PC-3 (cell line): ENCODE results near the gene SELPLG. TPM values are rescaled to one million over a fixed set of nuclear protein-coding genes. Genes with fewer than 3 reads are reported as not detected.

Source experiments
- ATAC-seq: fragments of 200-7000 bp; cut with Tn5 transposase; 2 replicates; pipeline ENCODE4 v1.9.1; 2020; ENCODE audit warnings: mild to moderate bottlenecking, moderate library complexity
- BruUV-seq: library from RNA; stranded (reverse); fragments of 400-500 nt; replicated peaks from 2 replicates; lab custom pipeline; 2021; lab: Mats Ljungman, UMichigan
- CTCF ChIA-PET: fragments of 300-600 bp; sonication (Branson Sonifier 250); formaldehyde crosslinking; loops from one replicate; lab custom pipeline; 2022; ENCODE audit warnings: antibody characterized with exemption; lab: Charles Lee
- POLR2A ChIA-PET: fragments of 300-600 bp; sonication (Branson Sonifier 250); formaldehyde crosslinking; loops from one replicate; lab custom pipeline; 2022; ENCODE audit warnings: antibody characterized with exemption; ENCODE audit not compliant: unreplicated experiment; lab: Charles Lee
- DNase-seq: peaks from one replicate; pipeline ENCODE4 v3.0.0-alpha.2; 2015
- H2AFZ ChIP-seq: fragments of 300-600 bp; sonication (generic); 2 replicates; pipeline ENCODE4 v1.6.0; 2016; ENCODE audit warnings: antibody characterized with exemption, low read length
- H3F3A ChIP-seq: fragments of 300-600 bp; sonication (generic); one replicate; pipeline ENCODE4 v1.6.0; 2017; ENCODE audit warnings: antibody characterized with exemption, low read length, control low read depth, mild to moderate bottlenecking; ENCODE audit not compliant: unreplicated experiment
- H3K27ac ChIP-seq: fragments of 300-600 bp; sonication (generic); 2 replicates; pipeline ENCODE4 v1.5.1; 2016; ENCODE audit warnings: mild to moderate bottlenecking, low read length
- H3K27me3 ChIP-seq: fragments of 300-600 bp; sonication (generic); 2 replicates; pipeline ENCODE4 v1.6.1; 2016; ENCODE audit warnings: low read length, mixed read lengths
- H3K36me3 ChIP-seq: fragments of 300-600 bp; sonication (generic); 2 replicates; pipeline ENCODE4 v1.6.1; 2016; ENCODE audit warnings: low read depth, mixed run types, low read length, mixed read lengths
- H3K4me1 ChIP-seq: fragments of 300-600 bp; sonication (generic); 2 replicates; pipeline ENCODE4 v1.5.1; 2016; ENCODE audit warnings: low read length; ENCODE audit not compliant: insufficient read depth
- H3K4me2 ChIP-seq: fragments of 300-600 bp; sonication (generic); 2 replicates; pipeline ENCODE4 v1.6.0; 2016; ENCODE audit warnings: low read length
- H3K4me3 ChIP-seq: fragments of 300-600 bp; sonication (generic); 2 replicates; pipeline ENCODE4 v1.5.1; 2016; ENCODE audit warnings: mild to moderate bottlenecking, low read length, mixed read lengths
- H3K79me2 ChIP-seq: fragments of 300-600 bp; sonication (generic); 2 replicates; pipeline ENCODE4 v1.6.1; 2017; ENCODE audit warnings: low read length, mixed read lengths
- H3K9ac ChIP-seq: fragments of 300-600 bp; sonication (generic); 2 replicates; pipeline ENCODE4 v1.6.0; 2016; ENCODE audit warnings: mild to moderate bottlenecking, low read length
- H3K9me2 ChIP-seq: fragments of 300-600 bp; sonication (generic); replicated peaks from 2 replicates; pipeline ENCODE4 v1.6.1; 2016; ENCODE audit warnings: mixed run types, low read length, mixed read lengths
- H3K9me3 ChIP-seq: fragments of 300-600 bp; sonication (generic); 2 replicates; pipeline ENCODE4 v1.6.1; 2016; ENCODE audit warnings: low read length, mixed read lengths
- H4K20me1 ChIP-seq: fragments of 300-600 bp; sonication (generic); 2 replicates; pipeline ENCODE4 v1.6.1; 2016; ENCODE audit warnings: low read length, mixed read lengths
- CTCF ChIP-seq: fragments of 300-600 bp; sonication (generic); conservative IDR thresholded peaks from 2 replicates; pipeline ENCODE4 v1.5.1; 2017; ENCODE audit warnings: antibody characterized with exemption, low read depth, mild to moderate bottlenecking, low read length
- EZH2 ChIP-seq: fragments of 300-600 bp; sonication (generic); IDR thresholded peaks from one replicate; pipeline ENCODE4 v1.6.1; 2017; ENCODE audit warnings: antibody characterized with exemption, mild to moderate bottlenecking, low read length; ENCODE audit not compliant: unreplicated experiment
- EZH2phosphoT487 ChIP-seq: fragments of 300-600 bp; sonication (generic); IDR thresholded peaks from 2 replicates; pipeline ENCODE4 v1.6.1; 2018; ENCODE audit warnings: mild to moderate bottlenecking, antibody characterized with exemption, low read length, borderline replicate concordance
- intact Hi-C: fragments of 100-400 bp; cut with micrococcal nuclease; formaldehyde crosslinking; loops from 2 replicates; pipeline ENCODE4 v1.9.0; 2023
- total RNA-seq: library from RNA; depleted of rRNA; stranded (reverse); fragments of >200 nt; gene quantifications from 2 replicates; pipeline ENCODE4 v1.2.3, GENCODE V29; 2014

Gene SELPLG
- total RNA-seq, 1 experiment from 2014 or later: 0.73 TPM

GRCh38 chr12:108589840-108590229 is 43.9 kb downstream of the SELPLG start:
- Histone ChIP-seq H3K4me3 (no peak overlapping the region), H4K20me1 (no peaks in the 10 kb centered on the region), H3K4me2 (no peak overlapping the region), H3K9me2 (no peaks in the 10 kb centered on the region), H2AFZ (no peak overlapping the region), H3F3A (no peaks in the 10 kb centered on the region), H3K27ac (no peak overlapping the region), H3K79me2 (no peaks in the 10 kb centered on the region), H3K36me3 (no peaks in the 10 kb centered on the region), H3K9me3 (no peaks in the 10 kb centered on the region), H3K4me1 (no peaks in the 10 kb centered on the region), H3K27me3 (no peaks in the 10 kb centered on the region), H3K9ac (no peak overlapping the region)
- ChIA-PET CTCF (no interaction called here), POLR2A (no interaction called here)
- no TSS peak for BruUV-seq
- intact Hi-C loops: no loop called here
- TF ChIP-seq CTCF (no peak), EZH2phosphoT487 (no peak), EZH2 (no peak)
- DNase-seq (no peak), ATAC-seq (no peak)

DNA sequence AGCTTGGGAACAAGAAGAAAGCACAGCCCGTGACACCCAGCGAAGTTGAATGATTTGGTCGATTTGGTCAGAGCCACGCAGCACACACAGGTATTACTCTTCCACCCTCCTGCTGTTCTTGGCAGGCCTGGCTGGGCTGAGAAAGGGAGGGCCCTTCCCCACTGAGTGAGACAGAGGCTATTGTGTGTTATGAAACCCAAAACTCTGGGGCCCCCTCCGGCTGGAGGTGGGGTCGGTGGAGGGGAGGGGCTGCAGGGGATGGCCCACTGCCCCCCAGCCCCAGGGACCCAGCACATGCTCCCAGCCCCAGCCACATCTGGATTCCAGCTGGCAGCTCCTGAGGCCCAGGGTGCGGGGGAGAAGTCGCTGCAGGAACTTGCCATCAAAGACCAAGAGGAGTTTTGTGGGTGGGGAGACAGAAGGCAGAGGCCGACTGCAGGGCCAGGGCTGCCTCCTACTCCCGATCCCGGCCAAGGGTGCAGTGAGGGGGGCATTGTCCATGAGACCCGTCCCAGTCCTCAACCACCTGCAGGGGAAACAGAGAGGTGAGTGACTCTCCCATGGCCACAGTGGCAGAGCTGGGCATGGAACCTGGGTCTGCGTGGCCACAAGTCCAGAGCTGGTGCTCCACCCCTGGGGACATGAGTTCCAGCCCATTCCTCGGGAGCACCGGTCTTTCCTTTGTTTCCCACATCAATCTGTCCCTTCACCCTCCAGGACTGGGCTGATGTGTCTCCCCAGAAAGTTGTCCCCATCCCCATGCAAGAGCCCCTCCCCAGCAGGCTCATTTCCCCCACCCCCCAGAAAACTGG is 44.5 kb downstream of the SELPLG start:
- Histone ChIP-seq H3F3A (no peaks in the 10 kb centered on the region), H4K20me1 (no peaks in the 10 kb centered on the region), H3K4me3 (no peak overlapping the region), H3K9me3 (no peaks in the 10 kb centered on the region), H3K79me2 (no peaks in the 10 kb centered on the region), H3K36me3 (no peaks in the 10 kb centered on the region), H2AFZ (no peak overlapping the region), H3K4me1 (no peaks in the 10 kb centered on the region), H3K27ac (no peak overlapping the region), H3K4me2 (no peak overlapping the region), H3K9ac (no peak overlapping the region), H3K27me3 (no peaks in the 10 kb centered on the region), H3K9me2 (no peaks in the 10 kb centered on the region)
- DNase-seq (no peak), ATAC-seq (peak; percentile 48; the same call in 1 of the 2 replicates)
- intact Hi-C loops: no loop called here
- ChIA-PET CTCF (no interaction called here), POLR2A (no interaction called here)
- no TSS peak for BruUV-seq
- TF ChIP-seq EZH2phosphoT487: no peak
- TF ChIP-seq CTCF: no peak
- no peak for TF ChIP-seq EZH2

DNA sequence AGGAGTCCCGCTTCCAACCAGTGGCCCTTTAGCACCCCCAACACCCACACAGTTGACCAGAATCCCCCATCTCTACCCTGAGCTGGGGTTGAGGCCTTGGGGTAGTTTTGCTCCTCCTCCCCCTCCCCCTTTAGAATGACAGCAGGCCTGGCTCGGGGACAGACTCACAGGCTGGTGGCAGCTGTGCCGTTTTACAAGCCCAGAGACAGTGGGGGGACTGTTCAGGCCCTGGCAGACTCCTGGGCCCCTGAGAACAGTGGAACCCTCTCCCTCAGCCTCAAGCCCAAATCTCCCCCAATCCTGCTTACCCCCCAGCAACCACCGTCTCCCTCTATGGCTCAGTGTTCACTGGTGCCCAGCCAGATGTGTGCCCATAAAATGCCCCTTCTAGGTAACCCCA is 45.9 kb downstream of the SELPLG start:
- Histone ChIP-seq H3K79me2 (no peaks in the 10 kb centered on the region), H3K9ac (no peak overlapping the region), H3F3A (no peaks in the 10 kb centered on the region), H3K4me2 (no peak overlapping the region), H2AFZ (no peak overlapping the region), H3K9me3 (no peaks in the 10 kb centered on the region), H3K36me3 (no peaks in the 10 kb centered on the region), H3K27me3 (no peaks in the 10 kb centered on the region), H3K27ac (no peak overlapping the region), H3K9me2 (no peaks in the 10 kb centered on the region), H3K4me3 (no peak overlapping the region), H3K4me1 (no peaks in the 10 kb centered on the region), H4K20me1 (no peaks in the 10 kb centered on the region)
- TF ChIP-seq CTCF: no peak
- TF ChIP-seq EZH2: no peak
- no peak for TF ChIP-seq EZH2phosphoT487
- CTCF ChIA-PET: no interaction called here
- intact Hi-C loops: no loop called here
- DNase-seq (no peak), ATAC-seq (no peak)
- no TSS peak for BruUV-seq
- POLR2A ChIA-PET: no interaction called here
